Measurements from ENCODE around the gene PRAF2. TPM values are rescaled to one million over a fixed set of nuclear protein-coding genes. Genes with fewer than 3 reads are reported as not detected.

PRAF2 gene
- total RNA-seq, 1 donor from 2014 or later = 14.8 TPM

DNA sequence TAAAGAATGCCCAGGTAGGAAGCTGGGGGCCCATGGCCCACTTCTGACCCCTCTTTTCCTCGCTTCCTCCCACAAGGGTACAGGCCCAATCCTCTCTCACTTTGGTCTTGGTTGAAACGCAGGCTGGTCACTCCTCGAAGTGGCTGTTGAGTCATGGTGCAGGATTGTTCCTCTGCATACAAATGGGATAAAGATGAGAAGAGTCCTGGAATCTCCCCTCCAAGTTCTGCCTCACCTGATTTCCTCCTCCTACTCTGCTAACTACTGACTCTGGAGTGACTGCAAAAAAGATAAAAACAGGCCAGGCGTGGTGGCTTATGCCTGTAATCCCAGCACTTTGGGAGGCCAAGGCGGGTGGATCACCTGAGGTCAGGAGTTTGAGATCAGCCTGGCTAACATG, 4.1 kb upstream of the PRAF2 start:
- no peak for DNase-seq (ENCODE audit: low spot score)
- intact Hi-C loops (cut with DNase I) = no loop called here

DNA sequence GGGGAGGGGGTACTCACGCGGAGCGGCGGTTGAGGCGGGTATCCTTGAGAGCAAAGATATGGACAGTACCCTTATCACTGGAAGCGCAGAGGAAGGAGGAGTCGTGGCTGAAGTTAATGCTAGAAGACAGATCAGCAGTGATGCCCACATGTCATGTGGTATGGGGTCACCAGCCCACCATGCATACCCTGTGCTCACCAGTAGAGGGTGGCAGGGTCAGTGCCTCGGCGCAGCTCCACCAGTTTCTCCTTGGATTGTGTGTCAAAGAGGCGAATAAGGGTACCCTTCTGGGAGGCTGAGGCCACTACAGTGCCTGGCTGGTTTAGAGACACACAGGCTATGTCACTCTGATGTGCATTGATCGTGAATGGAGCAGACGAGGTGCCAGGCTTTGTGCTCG, 1.5 kb upstream of the PRAF2 start:
- DNase-seq (ENCODE audit: low spot score) = no peak
- intact Hi-C loops (cut with DNase I) = no loop called here

DNA sequence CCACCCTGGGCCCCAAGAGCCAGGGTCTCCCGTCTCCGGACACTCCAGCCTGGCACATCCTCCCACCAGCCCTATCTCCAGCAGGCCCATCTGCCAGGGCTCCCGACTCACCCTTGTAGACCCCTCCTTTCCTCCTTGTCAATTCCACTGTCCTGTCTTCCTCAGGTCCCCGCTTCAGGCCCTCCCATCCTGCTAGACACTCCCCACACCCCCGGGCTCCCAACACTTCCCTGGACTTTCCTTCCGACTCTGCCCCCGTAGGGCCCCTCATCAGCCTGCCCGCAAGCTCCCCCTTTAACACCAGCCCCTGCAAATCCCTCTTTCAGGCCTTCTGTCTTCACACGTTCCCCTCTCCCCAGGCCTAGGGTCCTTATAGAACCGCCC, 1.1 kb downstream of the PRAF2 start:
- intact Hi-C loops (cut with DNase I) = no loop called here

DNA sequence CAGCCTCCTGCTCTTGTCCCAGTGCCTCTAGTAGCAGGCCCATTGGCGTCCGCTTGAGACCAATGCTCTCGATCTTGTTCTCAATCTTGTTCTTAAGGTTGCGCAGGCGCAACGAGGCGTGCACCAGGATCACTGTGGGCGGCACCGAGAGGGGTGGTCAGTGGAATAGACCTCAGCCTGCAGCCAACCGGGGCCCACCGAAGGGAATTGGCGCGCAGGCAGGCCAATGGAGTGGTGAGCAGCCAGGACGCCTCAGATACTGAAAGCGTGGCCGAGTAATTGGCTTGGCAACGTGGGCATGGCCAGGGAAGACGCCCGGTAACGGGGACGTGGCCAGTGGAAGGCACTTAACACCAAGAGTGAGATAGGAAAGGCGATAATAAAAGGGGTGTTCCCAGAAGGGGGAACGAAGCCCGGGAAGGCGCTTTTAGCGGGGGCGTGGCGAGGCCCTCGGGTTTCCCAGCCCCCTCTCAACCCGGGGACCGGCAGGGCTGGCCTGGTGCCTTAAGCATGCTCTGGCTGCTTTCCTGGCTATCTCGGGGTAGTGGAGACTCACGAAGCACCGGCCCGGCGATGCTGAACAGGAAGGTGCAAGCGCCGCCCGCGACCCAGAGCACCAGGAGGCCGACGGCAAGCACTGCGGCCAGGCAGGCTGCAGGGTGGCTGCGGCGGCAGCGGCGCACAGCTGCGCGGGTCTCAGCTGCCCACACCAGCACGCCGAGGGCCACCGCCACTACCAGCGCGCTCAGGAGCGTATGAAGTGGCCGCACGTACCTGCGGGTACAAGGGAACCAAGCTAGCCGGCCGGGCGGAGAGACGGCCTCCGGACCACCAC, 1.7 kb downstream of the PRAF2 start:
- no peak for DNase-seq (ENCODE audit: low spot score)
- intact Hi-C loops (cut with DNase I) = no loop called here

More for the DNA sequence above, 1.1 kb downstream of the PRAF2 start:
- no peak for DNase-seq (ENCODE audit: low spot score)

DNA sequence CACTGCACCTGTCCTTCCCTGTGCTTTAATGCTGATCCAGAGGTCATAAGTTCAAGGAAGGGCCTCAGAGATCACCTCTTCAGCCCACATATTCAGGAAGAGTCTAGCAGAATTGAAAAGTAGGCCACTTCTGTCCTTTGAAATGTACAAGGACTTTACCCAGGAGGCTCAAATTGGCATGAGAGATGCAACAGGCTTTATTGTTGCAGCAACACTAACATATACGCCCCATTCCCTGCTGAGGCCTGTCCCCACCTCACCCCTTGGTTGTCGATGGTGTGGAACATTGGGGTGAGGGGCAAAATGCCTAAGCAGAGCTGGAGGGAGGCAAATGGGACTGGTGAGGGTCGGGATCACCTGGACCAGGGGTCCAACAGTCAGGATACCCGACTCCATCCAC, 2.8 kb downstream of the PRAF2 start:
- DNase-seq (ENCODE audit: low spot score) = no peak
- intact Hi-C loops (cut with DNase I) = no loop called here

DNA sequence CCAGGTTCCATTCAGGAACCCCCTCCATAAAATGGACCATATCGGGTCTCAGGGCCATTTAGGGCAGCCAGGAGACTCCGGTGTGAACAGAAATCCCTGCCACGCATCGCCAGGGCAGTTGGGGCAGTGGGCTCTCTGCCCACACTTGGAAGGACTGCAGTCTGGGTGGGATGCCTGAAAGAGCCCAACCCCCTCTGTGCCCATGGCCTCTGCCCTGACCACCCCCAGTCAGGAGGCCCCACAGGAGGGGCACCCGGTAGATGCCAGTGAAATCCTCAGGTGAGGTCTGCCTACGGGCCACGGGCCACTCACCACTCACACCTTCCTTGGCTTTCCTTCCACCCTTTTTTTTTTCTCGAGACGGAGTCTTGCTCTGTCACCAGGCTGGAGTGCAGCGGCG, 4.8 kb downstream of the PRAF2 start:
- DNase-seq (ENCODE audit: low spot score) = no peak
- intact Hi-C loops (cut with DNase I) = no loop called here

DNA sequence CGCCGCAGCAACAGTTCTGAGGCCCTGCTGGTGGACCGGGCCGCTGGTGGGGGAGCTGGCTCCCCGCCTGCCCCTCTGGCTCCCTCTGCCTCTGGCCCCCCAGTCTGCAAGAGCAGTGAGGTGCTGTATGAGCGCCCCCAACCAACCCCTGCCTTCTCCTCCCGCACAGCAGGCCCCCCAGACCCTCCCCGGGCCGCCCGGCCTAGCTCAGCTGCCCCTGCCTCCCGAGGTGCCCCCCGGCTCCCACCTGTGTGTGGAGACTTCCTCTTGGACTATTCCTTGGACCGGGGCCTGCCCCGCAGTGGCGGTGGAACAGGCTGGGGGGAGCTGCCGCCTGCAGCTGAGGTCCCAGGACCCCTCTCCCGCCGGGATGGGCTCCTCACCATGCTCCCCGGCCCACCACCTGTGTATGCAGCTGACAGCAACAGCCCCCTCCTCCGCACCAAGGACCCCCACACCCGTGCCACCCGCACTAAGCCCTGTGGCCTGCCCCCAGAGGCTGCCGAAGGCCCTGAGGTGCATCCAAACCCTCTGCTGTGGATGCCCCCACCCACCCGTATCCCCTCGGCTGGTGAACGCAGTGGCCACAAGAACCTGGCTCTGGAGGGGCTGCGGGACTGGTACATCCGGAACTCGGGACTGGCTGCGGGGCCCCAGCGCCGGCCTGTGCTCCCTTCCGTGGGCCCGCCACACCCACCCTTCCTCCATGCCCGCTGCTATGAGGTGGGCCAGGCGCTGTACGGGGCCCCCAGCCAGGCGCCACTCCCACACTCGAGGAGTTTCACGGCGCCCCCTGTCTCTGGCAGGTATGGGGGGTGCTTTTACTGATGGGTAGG, 6.3 kb downstream of the PRAF2 start:
- intact Hi-C loops (cut with DNase I) = no loop called here
- no peak for DNase-seq (ENCODE audit: low spot score)

DNA sequence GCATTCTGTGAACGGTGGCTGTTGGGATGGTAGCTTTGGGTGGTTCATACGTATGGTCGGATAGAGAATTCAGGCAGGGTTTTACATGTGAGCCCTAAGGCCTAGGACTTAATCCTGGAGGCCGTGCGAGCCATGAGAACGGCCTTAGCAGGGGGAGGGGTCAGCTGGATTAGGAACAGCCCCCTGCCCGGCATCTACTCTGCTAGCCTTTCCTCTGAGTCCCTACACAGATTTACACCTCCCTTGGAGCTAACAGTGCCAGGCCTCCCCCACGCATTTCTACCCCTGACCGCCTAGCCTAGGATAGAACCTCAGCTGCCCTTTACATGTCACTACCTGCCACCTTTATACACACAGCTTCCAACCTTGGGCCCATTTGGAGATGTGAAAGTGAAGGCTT, 7.1 kb downstream of the PRAF2 start:
- no peak for DNase-seq (ENCODE audit: low spot score)
- intact Hi-C loops (cut with DNase I) = no loop called here

DNA sequence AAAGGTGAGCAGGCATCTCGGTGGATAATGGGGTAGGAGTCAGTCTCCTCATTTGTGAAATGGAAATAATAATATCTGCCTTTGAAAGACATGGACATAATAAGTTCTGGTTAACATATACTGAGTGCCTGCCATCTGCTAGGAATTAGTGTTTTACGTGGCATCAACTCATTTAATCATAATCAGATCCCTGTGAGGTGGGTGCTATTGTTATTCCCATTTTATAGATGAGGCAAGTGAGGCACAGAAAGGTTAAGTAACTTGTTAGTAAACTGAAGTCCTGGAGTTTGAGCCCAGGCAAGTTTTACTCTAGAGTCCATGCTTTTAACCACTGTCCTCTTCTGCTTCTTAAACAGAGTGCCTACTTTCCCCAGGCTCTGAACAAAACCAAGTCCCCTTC, 7.5 kb downstream of the PRAF2 start:
- intact Hi-C loops (cut with DNase I) = no loop called here
- DNase-seq (ENCODE audit: low spot score) = no peak

DNA sequence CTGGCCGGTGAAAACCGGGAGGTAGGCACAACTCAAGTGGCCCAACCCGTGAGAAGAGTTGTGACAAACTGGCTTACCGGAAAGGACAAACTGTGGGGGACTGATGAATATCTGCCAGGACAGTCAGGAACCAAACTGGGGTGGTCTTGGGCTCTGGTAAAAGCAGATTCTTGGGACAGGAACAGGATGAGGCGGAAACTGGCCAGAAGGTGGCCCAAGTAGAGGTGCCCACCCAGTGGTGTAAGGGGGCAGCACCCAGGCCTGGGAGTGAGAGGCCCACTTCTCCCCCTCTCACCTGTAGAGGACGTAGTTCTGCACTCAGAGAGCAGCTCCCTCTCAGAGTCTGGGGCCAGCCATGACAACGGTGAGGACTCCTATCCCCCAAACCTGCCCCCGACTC, 9.1 kb downstream of the PRAF2 start:
- intact Hi-C loops (cut with DNase I) = no loop called here
- DNase-seq (ENCODE audit: low spot score) = no peak

DNA sequence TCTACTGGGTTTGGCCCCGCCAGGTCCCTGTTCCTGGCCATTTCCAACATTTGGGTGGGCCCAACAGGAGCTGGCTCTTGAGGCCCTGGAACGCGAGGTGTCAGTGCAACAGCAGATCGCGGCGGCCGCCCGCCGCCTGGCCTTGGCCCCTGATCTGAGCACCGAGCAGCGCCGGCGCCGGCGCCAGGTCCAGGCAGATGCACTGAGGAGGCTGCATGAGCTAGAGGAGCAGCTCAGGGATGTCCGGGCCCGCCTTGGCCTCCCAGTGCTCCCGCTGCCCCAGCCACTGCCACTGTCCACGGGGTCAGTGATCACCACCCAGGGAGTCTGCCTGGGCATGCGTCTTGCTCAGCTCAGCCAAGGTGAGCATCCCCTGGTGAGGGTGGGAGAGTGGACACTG, 9.5 kb downstream of the PRAF2 start:
- intact Hi-C loops (cut with DNase I) = no loop called here
- DNase-seq (ENCODE audit: low spot score) = no peak

DNA sequence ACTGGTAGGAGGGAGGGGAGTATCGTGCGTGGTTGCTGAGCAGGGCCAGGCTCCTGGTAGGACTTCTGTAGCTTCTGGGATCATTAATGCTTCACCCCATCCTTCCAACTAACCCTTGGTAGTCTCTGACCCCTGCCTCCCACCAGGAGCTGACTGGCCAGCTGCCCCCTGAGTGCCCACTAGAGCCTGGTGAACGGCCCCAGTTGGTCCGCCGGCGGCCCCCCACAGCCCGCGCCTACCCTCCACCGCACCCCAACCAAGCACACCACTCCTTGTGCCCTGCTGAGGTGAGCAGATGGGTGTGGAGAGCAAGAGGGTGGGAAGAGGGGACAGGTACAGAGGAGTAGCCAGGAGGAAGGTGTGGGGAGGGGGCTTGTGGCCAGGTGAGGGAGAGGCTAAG, 10.1 kb downstream of the PRAF2 start:
- intact Hi-C loops (cut with DNase I) = no loop called here
- no peak for DNase-seq (ENCODE audit: low spot score)

DNA sequence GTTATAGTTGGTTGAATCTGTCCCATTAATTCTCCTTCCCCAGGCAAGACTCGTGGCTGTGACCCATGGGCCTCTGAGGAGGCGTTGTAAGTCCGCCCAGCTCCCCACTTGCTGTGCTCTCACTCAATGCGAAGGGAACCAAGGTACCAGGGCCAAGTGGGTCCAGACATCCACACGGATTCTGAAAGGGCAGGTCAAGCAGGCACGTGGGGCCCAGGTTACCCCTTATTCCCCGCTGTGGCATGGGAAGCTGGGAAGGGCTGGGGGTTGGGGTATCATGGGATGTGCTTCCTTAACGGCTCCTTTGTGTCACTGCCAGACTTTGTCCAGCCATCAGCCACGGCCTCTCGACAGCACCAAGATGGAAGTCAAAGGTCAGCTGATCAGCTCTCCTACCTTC, 11.9 kb downstream of the PRAF2 start:
- intact Hi-C loops (cut with DNase I) = no loop called here

DNA sequence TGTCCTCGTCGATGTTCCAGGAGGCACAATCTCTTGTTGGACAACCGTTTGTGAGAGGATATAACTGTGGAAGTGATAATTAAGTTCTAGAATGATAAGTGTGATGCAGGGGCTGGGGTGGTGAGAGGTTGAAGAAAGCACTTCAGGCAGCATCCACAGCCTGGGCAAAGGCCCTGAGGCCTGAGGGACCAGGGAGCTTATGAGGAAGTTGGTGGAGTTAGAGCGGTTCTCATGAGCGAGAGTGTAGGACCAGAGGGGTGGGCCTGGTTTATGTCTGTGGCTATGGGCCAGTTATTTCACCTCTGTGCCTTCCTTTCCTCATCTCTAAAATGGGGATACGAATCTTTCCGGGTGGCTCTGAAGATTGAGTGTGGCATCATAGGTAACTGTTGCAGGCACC, 12.3 kb downstream of the PRAF2 start:
- intact Hi-C loops (cut with DNase I) = no loop called here
- no peak for DNase-seq (ENCODE audit: low spot score)

More for the DNA sequence above, 11.9 kb downstream of the PRAF2 start:
- DNase-seq (ENCODE audit: low spot score) = no peak

DNA sequence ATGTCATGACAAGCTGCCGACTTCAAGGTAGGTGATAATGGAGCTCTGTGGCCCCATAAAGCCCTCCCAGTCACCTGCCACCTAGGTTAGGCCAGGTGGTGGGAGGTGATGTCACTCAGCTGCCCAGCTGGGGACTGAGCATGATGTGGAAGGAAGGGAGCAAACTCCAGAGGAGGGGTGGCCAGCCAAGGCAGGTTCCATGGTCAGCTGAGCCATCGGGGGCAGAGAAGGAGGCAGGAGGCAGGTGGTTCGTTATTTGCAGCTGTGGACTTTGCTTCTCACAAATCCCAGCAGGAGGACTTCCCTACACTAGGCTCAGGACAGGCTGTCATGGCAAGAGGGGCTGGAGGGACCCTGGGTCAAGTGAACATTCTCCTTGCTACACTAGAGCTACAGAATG, 12.9 kb downstream of the PRAF2 start:
- intact Hi-C loops (cut with DNase I) = no loop called here
- no peak for DNase-seq (ENCODE audit: low spot score)

DNA sequence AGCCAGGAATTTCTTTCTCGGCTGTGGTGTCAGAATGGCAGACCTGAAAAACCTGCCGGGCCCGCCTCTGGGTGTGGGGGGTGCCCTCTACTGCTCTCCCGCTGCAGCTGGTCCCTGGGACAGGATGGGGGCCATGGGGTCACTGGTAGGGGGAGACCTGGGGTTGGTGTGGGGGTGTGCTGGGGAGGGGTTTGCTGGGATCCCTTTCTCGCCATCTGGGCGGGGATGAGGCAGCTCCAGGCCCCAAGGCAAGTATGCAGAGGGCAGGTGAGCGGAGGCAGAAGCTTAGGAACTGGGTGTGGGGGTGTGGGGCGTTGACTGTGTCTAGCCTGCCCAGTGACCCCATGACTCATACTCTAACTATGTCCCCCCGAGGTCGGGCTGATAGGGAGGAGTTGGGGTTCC, 14.1 kb downstream of the PRAF2 start:
- no peak for DNase-seq (ENCODE audit: low spot score)
- intact Hi-C loops (cut with DNase I) = no loop called here

DNA sequence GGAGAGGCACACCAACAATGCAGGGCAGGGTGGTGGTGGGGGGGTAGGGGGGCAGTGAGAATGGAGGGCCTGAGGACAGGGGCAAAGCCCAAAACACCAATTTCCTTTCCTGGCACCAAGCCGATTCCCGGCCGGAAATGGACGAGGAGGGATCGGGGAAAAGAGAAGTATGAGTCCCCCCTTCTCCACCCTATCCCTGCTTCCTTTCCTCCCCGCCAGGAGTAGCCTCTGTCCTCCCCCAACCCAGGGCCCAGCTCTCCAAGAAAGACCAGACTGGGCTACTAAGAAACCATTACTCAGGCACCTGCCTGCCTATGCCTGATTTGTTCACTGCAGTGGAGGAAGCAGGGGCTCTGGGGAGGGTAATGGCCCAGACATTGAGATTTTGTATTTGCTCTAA, 14.6 kb downstream of the PRAF2 start:
- intact Hi-C loops (cut with DNase I) = no loop called here
- DNase-seq (ENCODE audit: low spot score) = no peak

DNA sequence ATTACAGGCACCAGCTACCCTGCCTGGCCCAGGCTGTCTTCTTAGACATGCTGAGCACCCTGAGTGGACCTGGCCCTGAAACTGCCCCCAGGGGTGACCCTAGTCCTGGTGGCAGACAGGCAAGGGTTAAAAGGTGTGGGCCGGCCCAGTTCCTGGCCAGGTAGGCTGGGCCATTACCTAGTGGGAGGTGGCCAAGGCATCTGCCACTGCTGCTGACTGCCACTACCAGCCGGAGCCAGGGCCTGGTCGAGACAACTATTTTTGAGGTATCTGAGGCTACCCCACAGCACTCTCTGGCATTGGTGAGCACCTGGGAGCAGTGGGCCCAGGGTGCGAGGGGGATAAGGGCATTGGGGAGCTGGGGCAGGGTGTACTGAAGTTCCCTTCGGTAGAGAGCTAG, 15.0 kb downstream of the PRAF2 start, which contains the start of gene CCDC120:
Gene CCDC120 (plus strand): TSS at position 206 of the 400 bp plus-strand sequence. CDS start 3,043 bp downstream, outside the sequence.
- intact Hi-C loops (cut with DNase I) = no loop called here
- no peak for DNase-seq (ENCODE audit: low spot score)

DNA sequence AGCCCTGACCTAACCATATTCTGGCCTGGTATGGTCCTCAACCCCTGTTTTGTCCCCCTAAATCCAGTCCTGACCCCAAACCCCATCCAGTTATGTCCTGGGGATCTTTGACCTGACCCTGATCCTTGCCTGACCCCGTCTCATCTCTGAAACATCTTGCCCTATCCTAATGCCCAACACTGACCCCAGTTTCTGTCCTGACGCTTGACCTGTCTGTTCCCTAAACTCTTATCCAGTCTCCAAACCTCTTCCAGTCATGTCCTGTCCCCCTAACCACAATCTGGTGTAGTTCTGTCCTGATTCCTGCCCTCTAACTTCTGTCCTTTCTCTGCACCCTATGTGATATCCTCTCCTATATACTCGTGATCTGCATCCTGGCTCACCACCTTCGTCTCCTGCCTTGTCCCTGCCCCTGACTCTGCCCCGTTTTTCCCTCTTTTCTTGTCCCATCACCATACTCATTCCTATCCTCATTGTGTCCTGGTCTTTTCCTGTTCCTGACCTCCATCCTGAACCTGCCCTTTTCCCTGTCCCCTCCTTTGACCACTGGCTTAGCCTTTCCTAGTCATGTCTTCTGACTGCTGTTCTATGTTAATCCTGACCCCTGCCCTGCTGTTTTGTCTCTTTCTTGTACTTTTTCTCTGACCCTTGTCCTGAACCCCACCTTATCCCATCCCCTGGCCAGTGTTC, 19.6 kb downstream of the PRAF2 start:
- DNase-seq (ENCODE audit: low spot score) = no peak
- intact Hi-C loops (cut with DNase I) = no loop called here

All from cardiac septum (tissue), 1 donor.